A673 (cell line): ENCODE results near the gene EBP. TPM values are rescaled to one million over a fixed set of nuclear protein-coding genes. Genes with fewer than 3 reads are reported as not detected.

Experiments used
- BruUV-seq: library from RNA; stranded (reverse); fragments of 400-500 nt; replicated peaks from 2 replicates; lab custom pipeline; 2021; lab: Mats Ljungman, UMichigan
- CTCF ChIA-PET: fragments of 300-600 bp; sonication (Branson Sonifier 250); formaldehyde crosslinking; loops from one replicate; lab custom pipeline; 2022; ENCODE audit warnings: antibody characterized with exemption; lab: Charles Lee
- POLR2A ChIA-PET: fragments of 300-600 bp; sonication (Branson Sonifier 250); formaldehyde crosslinking; loops from one replicate; lab custom pipeline; 2022; ENCODE audit warnings: antibody characterized with exemption; ENCODE audit not compliant: low non-redundant PET; lab: Charles Lee
- DNase-seq: peaks from one replicate; pipeline ENCODE4 v3.0.0-alpha.2; 2015; ENCODE audit warnings: low spot score
- H3K27ac ChIP-seq: fragments of 200-600 bp; sonication (generic); 2 replicates; pipeline ENCODE4 v1.5.1; 2016; ENCODE audit warnings: mixed run types, low read depth, mild to moderate bottlenecking, mixed read lengths, antibody characterized with exemption, low read length; ENCODE audit not compliant: poor library complexity, severe bottlenecking
- H3K27me3 ChIP-seq: fragments of 200-600 bp; sonication (generic); replicated peaks from 2 replicates; pipeline ENCODE4 v1.6.1; 2017; ENCODE audit warnings: mixed run types, low read depth, mild to moderate bottlenecking, mixed read lengths, antibody characterized with exemption, low read length; ENCODE audit not compliant: insufficient read depth, poor library complexity
- H3K36me3 ChIP-seq: fragments of 200-600 bp; sonication (generic); 2 replicates; pipeline ENCODE4 v1.6.1; 2016; ENCODE audit warnings: mixed run types, mild to moderate bottlenecking, mixed read lengths, antibody characterized with exemption, low read length; ENCODE audit not compliant: insufficient read depth, poor library complexity, severe bottlenecking
- H3K4me1 ChIP-seq: fragments of 200-600 bp; sonication (generic); 2 replicates; pipeline ENCODE4 v1.6.1; 2017; ENCODE audit warnings: mixed run types, mild to moderate bottlenecking, mixed read lengths, antibody characterized with exemption, low read length; ENCODE audit not compliant: insufficient read depth, poor library complexity, severe bottlenecking
- H3K4me3 ChIP-seq: fragments of 200-600 bp; sonication (generic); 2 replicates; pipeline ENCODE4 v1.5.1; 2016; ENCODE audit warnings: low read depth, mixed run types, mild to moderate bottlenecking, mixed read lengths, low read length; ENCODE audit not compliant: poor library complexity, severe bottlenecking
- H3K9me3 ChIP-seq: fragments of 200-600 bp; sonication (generic); 2 replicates; pipeline ENCODE4 v1.6.1; 2016; ENCODE audit warnings: mixed run types, low read depth, mild to moderate bottlenecking, mixed read lengths, antibody characterized with exemption, low read length; ENCODE audit not compliant: poor library complexity, severe bottlenecking
- EZH2 ChIP-seq: fragments of 200-600 bp; sonication (generic); IDR thresholded peaks from 2 replicates; pipeline ENCODE4 v1.6.1; 2017; ENCODE audit warnings: borderline replicate concordance, low read depth, mild to moderate bottlenecking, mixed read lengths, antibody characterized with exemption, low read length; ENCODE audit not compliant: poor library complexity, severe bottlenecking
- intact Hi-C: fragments of 100-400 bp; cut with micrococcal nuclease; formaldehyde crosslinking; loops from one replicate; pipeline ENCODE4 v1.10.0; 2022; ENCODE audit not compliant: unreplicated experiment
- total RNA-seq: library from RNA; stranded (reverse); gene quantifications from 2 replicates; pipeline ENCODE4 v1.2.3, GENCODE V29; 2021
- TF ChIP-seq, protein P1 (sequence below): fragments of 300-800, 200-600 bp; sonication (generic); conservative IDR thresholded peaks from 2 replicates; pipeline ENCODE4 v1.5.1; 2017; ENCODE audit warnings: low read depth, mild to moderate bottlenecking, antibody characterized with exemption, low read length, moderate library complexity, mixed read lengths

EBP gene
- total RNA-seq, 1 experiment from 2014 or later = 155 TPM

- ChIA-PET CTCF (no interaction called here), POLR2A (no interaction called here)
- BruUV-seq = no TSS peak
- peaks cover 10% of the 10 kb centered on the region for H3K36me3 ChIP-seq
- intact Hi-C loops = no loop called here
- H3K4me3 ChIP-seq = no peak overlapping the region
- no peak for TF ChIP-seq EZH2
- H3K27me3 ChIP-seq = no peaks in the 10 kb centered on the region
- no peak overlapping the region for H3K27ac ChIP-seq
- no peak for DNase-seq
- peaks cover 8% of the 10 kb centered on the region for H3K4me1 ChIP-seq
- H3K9me3 ChIP-seq = no peaks in the 10 kb centered on the region
Measured at GRCh38 chrX:48477960-48478755, 43.5 kb upstream of the EBP start.

- H3K27ac ChIP-seq = no peak overlapping the region
- intact Hi-C loops = no loop called here
- no peak overlapping the region for H3K4me3 ChIP-seq
- no peaks in the 10 kb centered on the region for H3K9me3 ChIP-seq
- peaks cover 1% of the 10 kb centered on the region for H3K4me1 ChIP-seq
- CTCF ChIA-PET = no interaction called here
- no peaks in the 10 kb centered on the region for H3K27me3 ChIP-seq
- peaks cover 14% of the 10 kb centered on the region for H3K36me3 ChIP-seq
- no TSS peak for BruUV-seq
- TF ChIP-seq EZH2 = no peak
- TF ChIP-seq, protein P1, sequence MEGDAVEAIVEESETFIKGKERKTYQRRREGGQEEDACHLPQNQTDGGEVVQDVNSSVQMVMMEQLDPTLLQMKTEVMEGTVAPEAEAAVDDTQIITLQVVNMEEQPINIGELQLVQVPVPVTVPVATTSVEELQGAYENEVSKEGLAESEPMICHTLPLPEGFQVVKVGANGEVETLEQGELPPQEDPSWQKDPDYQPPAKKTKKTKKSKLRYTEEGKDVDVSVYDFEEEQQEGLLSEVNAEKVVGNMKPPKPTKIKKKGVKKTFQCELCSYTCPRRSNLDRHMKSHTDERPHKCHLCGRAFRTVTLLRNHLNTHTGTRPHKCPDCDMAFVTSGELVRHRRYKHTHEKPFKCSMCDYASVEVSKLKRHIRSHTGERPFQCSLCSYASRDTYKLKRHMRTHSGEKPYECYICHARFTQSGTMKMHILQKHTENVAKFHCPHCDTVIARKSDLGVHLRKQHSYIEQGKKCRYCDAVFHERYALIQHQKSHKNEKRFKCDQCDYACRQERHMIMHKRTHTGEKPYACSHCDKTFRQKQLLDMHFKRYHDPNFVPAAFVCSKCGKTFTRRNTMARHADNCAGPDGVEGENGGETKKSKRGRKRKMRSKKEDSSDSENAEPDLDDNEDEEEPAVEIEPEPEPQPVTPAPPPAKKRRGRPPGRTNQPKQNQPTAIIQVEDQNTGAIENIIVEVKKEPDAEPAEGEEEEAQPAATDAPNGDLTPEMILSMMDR = no peak
- POLR2A ChIA-PET = no interaction called here
- DNase-seq = no peak
Measured at GRCh38 chrX:48478806-48479205, 42.8 kb upstream of the EBP start.

- Histone ChIP-seq H3K9me3 (no peaks in the 10 kb centered on the region), H3K27me3 (no peaks in the 10 kb centered on the region), H3K4me1 (no peaks in the 10 kb centered on the region), H3K36me3 (peaks cover 14% of the 10 kb centered on the region), H3K27ac (no peak overlapping the region), H3K4me3 (no peak overlapping the region)
- no TSS peak for BruUV-seq
- TF ChIP-seq EZH2 = no peak
- TF ChIP-seq, protein P1 = no peak
- ChIA-PET CTCF (no interaction called here), POLR2A (no interaction called here)
- no peak for DNase-seq
- intact Hi-C loops = no loop called here
Measured at GRCh38 chrX:48480142-48480541, 41.5 kb upstream of the EBP start.

DNA sequence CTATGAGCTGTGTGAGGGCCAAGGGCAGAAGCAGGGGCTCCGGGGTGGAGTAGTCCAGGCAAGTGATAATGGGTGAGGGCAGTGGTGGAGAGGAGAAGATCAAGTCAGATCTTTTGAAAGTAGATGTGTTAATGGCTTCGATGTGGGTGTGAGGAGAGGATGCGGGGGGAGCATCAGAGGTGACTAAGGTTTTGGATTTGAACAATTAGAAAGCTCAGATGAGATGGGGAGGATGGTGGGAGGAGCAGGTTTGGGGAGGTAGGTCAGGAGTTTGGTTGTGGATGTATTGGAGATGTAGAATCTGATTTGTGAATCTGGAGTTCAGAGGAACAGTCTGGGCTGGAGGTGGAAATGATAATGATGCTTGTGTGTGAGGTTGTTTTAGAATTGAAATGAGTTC, 41.0 kb upstream of the EBP start:
- ChIA-PET CTCF (no interaction called here), POLR2A (no interaction called here)
- BruUV-seq = no TSS peak
- no peak overlapping the region for H3K4me3 ChIP-seq
- H3K27me3 ChIP-seq = no peaks in the 10 kb centered on the region
- peaks cover 14% of the 10 kb centered on the region for H3K36me3 ChIP-seq
- TF ChIP-seq, protein P1 = no peak
- TF ChIP-seq EZH2 = no peak
- H3K9me3 ChIP-seq = no peaks in the 10 kb centered on the region
- no peaks in the 10 kb centered on the region for H3K4me1 ChIP-seq
- no peak overlapping the region for H3K27ac ChIP-seq
- intact Hi-C loops = no loop called here
- no peak for DNase-seq
